Activated naive CD4-positive, alpha-beta T cell (primary cell): ENCODE data around the gene SUDS3.

Source experiments
- DNase-seq, 4 experiments: peaks; one replicate each; lab custom pipeline; 2025; lab: John Stamatoyannopoulos, UW

Gene SUDS3

DNA sequence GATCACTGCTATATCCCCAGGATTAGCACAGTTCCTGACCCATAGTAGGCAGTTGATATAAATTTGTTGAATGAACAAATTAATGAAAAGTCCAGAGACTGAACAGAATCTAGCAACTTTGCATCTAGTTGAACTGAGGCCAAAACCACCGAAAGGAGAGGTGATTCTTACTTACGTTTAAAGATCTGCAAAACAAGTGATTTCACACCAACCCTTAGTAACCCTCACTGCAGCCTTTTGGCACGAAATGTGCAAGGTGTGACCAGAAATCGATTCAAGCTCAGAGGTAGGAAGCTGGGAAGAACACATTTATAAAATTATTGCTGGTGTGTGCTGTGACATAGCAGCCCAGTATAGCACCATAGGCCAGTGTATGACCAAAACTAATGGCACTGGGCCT is 70.8 kb downstream of the SUDS3 start:
- DNase-seq = no peak

DNA sequence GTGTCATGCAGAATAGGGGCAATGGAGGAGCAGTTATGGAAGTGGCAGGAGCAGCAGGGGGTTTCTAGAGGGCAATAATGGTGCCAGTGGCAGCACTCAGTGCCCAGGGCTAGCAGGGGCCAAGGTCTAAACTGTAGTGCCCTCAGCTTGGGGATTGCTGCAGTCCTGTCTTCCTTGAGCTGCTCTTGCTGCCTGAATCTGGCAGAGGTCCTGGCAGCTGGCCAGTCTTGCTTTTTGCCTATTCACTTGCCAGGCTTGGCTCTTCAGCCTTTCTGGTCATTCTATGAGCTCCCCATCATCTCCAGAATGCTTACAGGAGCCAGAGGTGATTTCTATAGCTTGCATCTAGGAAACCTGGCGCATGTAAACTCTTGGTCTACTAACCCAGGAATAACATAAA is 72.0 kb downstream of the SUDS3 start:
- no peak for DNase-seq

DNA sequence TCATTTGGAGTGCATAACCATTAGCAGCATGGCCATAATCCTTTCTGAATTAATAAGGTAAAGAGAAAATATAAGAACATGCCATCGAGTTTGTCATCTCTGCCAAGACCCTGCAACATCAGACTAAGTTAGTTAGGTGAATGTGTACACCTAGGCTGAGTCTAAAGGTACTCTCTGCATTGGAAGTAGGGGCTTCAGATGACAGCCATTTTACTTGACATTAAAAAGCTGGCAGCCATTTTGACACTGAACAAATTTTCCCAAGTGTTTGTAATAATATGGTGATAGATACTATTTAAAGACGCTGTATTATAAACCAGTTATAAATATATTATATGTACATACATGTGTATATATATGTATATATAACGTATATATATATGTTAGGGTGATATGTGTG is 79.0 kb downstream of the SUDS3 start:
- no peak for DNase-seq

- no peak for DNase-seq
These were observed 80.4 kb downstream of the SUDS3 start for GRCh38 chr12:118456741-118457140.

DNA sequence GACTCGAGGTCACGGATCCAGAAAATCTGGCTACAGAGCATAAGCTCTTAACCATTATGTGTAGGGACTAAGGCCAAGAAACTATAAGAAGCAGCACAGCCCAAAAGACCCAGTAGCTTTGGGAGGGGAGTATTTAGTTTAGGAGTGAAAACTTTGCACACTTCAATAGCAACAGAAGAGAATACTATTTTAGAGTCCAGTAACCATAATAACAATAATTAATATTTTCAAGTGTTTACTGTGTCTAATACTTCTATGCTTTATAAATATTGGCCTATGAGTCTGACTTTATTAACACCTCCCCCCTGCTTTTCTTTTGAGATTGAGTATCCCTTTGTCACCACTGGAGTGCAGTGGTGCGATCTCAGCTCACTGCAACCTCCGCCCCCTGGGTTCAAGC is 82.8 kb downstream of the SUDS3 start:
- no peak for DNase-seq

- no peak for DNase-seq
These were observed 87.3 kb downstream of the SUDS3 start for GRCh38 chr12:118463677-118464076.

- DNase-seq = no peak
These were observed 89.4 kb downstream of the SUDS3 start for GRCh38 chr12:118465706-118466105.
